Peyer's patch (tissue), 4 donors: ENCODE results near the gene ST7. TPM values are rescaled to one million over a fixed set of nuclear protein-coding genes. Genes with fewer than 3 reads are reported as not detected.

Experiments used
- DNase-seq, 3 donors: peaks; one replicate each; pipeline ENCODE4 v3.0.0-alpha.2; 2017 to 2019
- H3K27ac ChIP-seq, 4 donors: fragments of 200-600 bp; sonication (generic); one replicate each; pipeline ENCODE4 v1.5.1; 2016 to 2019
- H3K27me3 ChIP-seq, 2 donors: fragments of 200-600 bp; sonication (generic); one replicate each; pipeline ENCODE4 v1.5.1; 2019
- H3K36me3 ChIP-seq, 3 donors: fragments of 200-600 bp; sonication (generic); one replicate each; pipeline ENCODE4 v1.5.1; 2016 to 2019
- H3K4me1 ChIP-seq, 4 donors: fragments of 200-600 bp; sonication (generic); one replicate each; pipeline ENCODE4 v1.5.1; 2016 to 2019
- H3K4me3 ChIP-seq, 4 donors: fragments of 200-600 bp; sonication (generic); 1 replicate in 3 of 4; 2 replicates in 1 of 4; pipeline ENCODE4 v1.5.1; 2016 to 2019; ENCODE audit warnings: mild to moderate bottlenecking in 1 of 4
- H3K9me3 ChIP-seq, 4 donors: fragments of 200-600 bp; sonication (generic); one replicate each; pipeline ENCODE4 v1.5.1; 2016 to 2019; ENCODE audit warnings: mild to moderate bottlenecking in 1 of 4
- POLR2A ChIP-seq, 2 donors: fragments of 450-650 bp; IDR thresholded peaks; one replicate each; pipeline ENCODE4 v1.5.1; 2017; ENCODE audit warnings: antibody characterized with exemption in 2 of 2, mild to moderate bottlenecking in 2 of 2, moderate library complexity in 2 of 2
- total RNA-seq, 4 donors: library from RNA; depleted of rRNA; stranded (reverse); fragments of >200 nt; gene quantifications; one replicate each; pipeline ENCODE4 v1.1.0, GENCODE V29; 2016
- TF ChIP-seq, protein P1 (sequence below), 6 experiments: fragments of 450-650 bp in 4 of 6; fragments of 200-600 bp in 2 of 6; sonication (generic) in 1 of 6; IDR thresholded peaks; one replicate each; pipeline ENCODE4 v1.5.1; 2017 to 2019; ENCODE audit warnings: antibody characterized with exemption in 6 of 6, mild to moderate bottlenecking in 3 of 6, moderate library complexity in 1 of 6

Gene ST7
- total RNA-seq, 4 donors from 2014 or later = 26.8 to 39.6 (median 29.8) TPM

GRCh38 chr7:117272017-117272759 lies 318.9 kb downstream of the ST7 start:
- no peak overlapping the region for H3K27ac ChIP-seq
- no peak for TF ChIP-seq POLR2A (IDR thresholded peaks at IDR 0.05)
- TF ChIP-seq, protein P1, sequence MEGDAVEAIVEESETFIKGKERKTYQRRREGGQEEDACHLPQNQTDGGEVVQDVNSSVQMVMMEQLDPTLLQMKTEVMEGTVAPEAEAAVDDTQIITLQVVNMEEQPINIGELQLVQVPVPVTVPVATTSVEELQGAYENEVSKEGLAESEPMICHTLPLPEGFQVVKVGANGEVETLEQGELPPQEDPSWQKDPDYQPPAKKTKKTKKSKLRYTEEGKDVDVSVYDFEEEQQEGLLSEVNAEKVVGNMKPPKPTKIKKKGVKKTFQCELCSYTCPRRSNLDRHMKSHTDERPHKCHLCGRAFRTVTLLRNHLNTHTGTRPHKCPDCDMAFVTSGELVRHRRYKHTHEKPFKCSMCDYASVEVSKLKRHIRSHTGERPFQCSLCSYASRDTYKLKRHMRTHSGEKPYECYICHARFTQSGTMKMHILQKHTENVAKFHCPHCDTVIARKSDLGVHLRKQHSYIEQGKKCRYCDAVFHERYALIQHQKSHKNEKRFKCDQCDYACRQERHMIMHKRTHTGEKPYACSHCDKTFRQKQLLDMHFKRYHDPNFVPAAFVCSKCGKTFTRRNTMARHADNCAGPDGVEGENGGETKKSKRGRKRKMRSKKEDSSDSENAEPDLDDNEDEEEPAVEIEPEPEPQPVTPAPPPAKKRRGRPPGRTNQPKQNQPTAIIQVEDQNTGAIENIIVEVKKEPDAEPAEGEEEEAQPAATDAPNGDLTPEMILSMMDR (IDR thresholded peaks at IDR 0.05) = no peak
- no peaks in the 10 kb centered on the region for H3K9me3 ChIP-seq
- no peaks in the 10 kb centered on the region for H3K4me1 ChIP-seq
- no peaks in the 10 kb centered on the region for H3K27me3 ChIP-seq
- H3K4me3 ChIP-seq = no peak overlapping the region
- no peak for DNase-seq
- H3K36me3 ChIP-seq = no peaks in the 10 kb centered on the region

GRCh38 chr7:117273325-117273724 lies 320.0 kb downstream of the ST7 start:
- TF ChIP-seq, protein P1 (IDR thresholded peaks at IDR 0.05) = no peak
- TF ChIP-seq POLR2A (IDR thresholded peaks at IDR 0.05) = no peak
- H3K4me3 ChIP-seq = no peak overlapping the region
- no peaks in the 10 kb centered on the region for H3K4me1 ChIP-seq
- no peaks in the 10 kb centered on the region for H3K36me3 ChIP-seq
- no peaks in the 10 kb centered on the region for H3K27me3 ChIP-seq
- no peak for DNase-seq
- H3K27ac ChIP-seq = no peak overlapping the region
- no peaks in the 10 kb centered on the region for H3K9me3 ChIP-seq

DNA sequence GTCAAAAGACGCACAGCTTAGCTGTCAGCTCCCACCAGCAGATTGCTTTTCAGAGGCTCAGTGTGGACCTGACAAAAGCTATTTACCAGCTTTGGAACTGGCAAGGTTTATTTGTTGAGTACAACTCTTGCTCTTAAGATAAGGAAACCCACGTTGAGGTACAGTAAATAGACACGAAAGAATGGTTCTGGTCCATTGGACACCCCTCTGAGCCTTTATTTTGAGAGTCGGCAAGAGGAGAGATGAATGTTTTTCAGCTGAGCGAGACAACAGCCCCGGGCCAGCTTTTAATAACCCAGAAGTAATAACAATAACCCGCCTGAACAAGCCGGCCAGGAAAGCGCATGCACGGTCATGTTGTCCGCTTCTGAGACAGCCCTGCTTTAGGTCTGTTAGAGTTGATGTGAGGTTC lies 320.5 kb downstream of the ST7 start:
- H3K4me1 ChIP-seq = no peaks in the 10 kb centered on the region
- H3K27me3 ChIP-seq = no peaks in the 10 kb centered on the region
- no peaks in the 10 kb centered on the region for H3K9me3 ChIP-seq
- H3K27ac ChIP-seq = no peak overlapping the region
- H3K4me3 ChIP-seq = no peak overlapping the region
- TF ChIP-seq, protein P1 (IDR thresholded peaks at IDR 0.05) = no peak
- TF ChIP-seq POLR2A (IDR thresholded peaks at IDR 0.05) = no peak
- no peaks in the 10 kb centered on the region for H3K36me3 ChIP-seq
- no peak for DNase-seq

DNA sequence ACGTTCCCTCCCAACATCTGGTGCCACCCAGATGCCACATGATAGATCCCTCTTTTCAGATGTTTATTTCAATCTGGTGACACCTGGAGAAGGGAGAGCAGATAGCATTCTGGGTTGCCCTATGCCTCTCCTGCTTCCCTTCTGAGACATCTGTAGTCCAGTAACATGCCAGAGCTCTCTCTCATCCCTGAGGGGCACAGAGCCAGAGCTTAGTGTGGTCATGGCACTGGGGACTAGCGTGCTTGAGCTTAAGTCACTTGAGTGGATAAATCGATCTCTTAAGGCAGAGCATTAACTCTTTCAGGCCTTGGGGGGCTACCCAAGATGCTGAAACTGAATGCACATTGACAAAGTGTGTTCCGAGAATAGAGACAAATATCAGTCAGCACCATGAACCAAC lies 321.6 kb downstream of the ST7 start:
- H3K27ac ChIP-seq = no peak overlapping the region

DNA sequence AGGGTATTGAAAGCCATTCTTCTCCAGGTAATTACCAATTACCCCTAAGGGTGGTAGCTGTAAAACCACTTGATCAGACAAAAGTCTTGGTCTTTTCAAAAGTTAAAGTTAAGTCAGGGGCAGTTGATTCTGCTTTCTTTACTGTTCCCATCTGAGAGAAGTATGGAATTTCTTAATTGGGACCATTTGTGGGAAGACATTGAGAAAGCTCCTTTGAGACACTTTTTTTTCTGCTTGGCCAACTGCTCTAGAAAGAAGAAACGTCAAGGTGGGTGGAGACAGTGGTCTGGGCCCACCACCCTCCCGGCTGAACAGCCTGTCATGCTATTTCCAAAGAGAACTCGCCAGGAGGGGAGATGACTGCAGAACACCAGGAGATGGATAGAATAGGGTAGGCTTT lies 324.3 kb downstream of the ST7 start:
- Histone ChIP-seq H3K4me1 (no peaks in the 10 kb centered on the region), H3K36me3 (no peaks in the 10 kb centered on the region)

More for the DNA sequence above, 321.6 kb downstream of the ST7 start:
- no peaks in the 10 kb centered on the region for H3K9me3 ChIP-seq
- no peaks in the 10 kb centered on the region for H3K4me1 ChIP-seq
- H3K4me3 ChIP-seq = no peak overlapping the region
- no peaks in the 10 kb centered on the region for H3K36me3 ChIP-seq
- no peaks in the 10 kb centered on the region for H3K27me3 ChIP-seq
- TF ChIP-seq, protein P1 (IDR thresholded peaks at IDR 0.05) = no peak
- no peak for TF ChIP-seq POLR2A (IDR thresholded peaks at IDR 0.05)
- no peak for DNase-seq

More for the DNA sequence above, 324.3 kb downstream of the ST7 start:
- H3K4me3 ChIP-seq = no peak overlapping the region
- no peaks in the 10 kb centered on the region for H3K9me3 ChIP-seq
- no peak overlapping the region for H3K27ac ChIP-seq
- no peak for TF ChIP-seq POLR2A (IDR thresholded peaks at IDR 0.05)
- TF ChIP-seq, protein P1 (IDR thresholded peaks at IDR 0.05) = no peak
- no peaks in the 10 kb centered on the region for H3K27me3 ChIP-seq
- no peak for DNase-seq
